NCI-H345 (cell line): ENCODE measurements around the gene SARS1.

ENCODE experiments used
- DNase-seq: peaks from one replicate; lab custom pipeline; 2025; lab: John Stamatoyannopoulos, UW

The SARS1 gene

GRCh38 chr1:109249654-109250401 lies 36.1 kb downstream of the SARS1 start:
- DNase-seq: no peak

GRCh38 chr1:109250454-109251276 lies 36.9 kb downstream of the SARS1 start:
- DNase-seq: no peak

GRCh38 chr1:109251277-109252166 lies 37.8 kb downstream of the SARS1 start:
- DNase-seq: no peak

GRCh38 chr1:109252167-109252892 lies 38.6 kb downstream of the SARS1 start:
- no peak for DNase-seq

- no peak for DNase-seq
These were observed 39.4 kb downstream of the SARS1 start for GRCh38 chr1:109252893-109253802.

GRCh38 chr1:109253803-109254620 lies 40.3 kb downstream of the SARS1 start:
- no peak for DNase-seq

GRCh38 chr1:109254621-109255096 lies 40.9 kb downstream of the SARS1 start:
- no peak for DNase-seq

GRCh38 chr1:109255097-109255651 lies 41.5 kb downstream of the SARS1 start:
- DNase-seq: no peak

- DNase-seq: no peak
These were observed 42.0 kb downstream of the SARS1 start for GRCh38 chr1:109255678-109256077.

GRCh38 chr1:109256085-109256484 lies 42.4 kb downstream of the SARS1 start:
- no peak for DNase-seq

GRCh38 chr1:109256971-109257681 lies 43.4 kb downstream of the SARS1 start:
- no peak for DNase-seq

- DNase-seq: no peak
These were observed 44.1 kb downstream of the SARS1 start for GRCh38 chr1:109257682-109258421.

GRCh38 chr1:109258481-109259466 lies 45.1 kb downstream of the SARS1 start:
- DNase-seq: no peak

- DNase-seq: no peak
These were observed 46.2 kb downstream of the SARS1 start for GRCh38 chr1:109259674-109260557.

- no peak for DNase-seq
These were observed 47.3 kb downstream of the SARS1 start for GRCh38 chr1:109261006-109261405.

GRCh38 chr1:109261578-109261977 lies 47.9 kb downstream of the SARS1 start:
- DNase-seq: no peak
